ENCODE results near the gene DYRK2. TPM values are rescaled to one million over a fixed set of nuclear protein-coding genes. Genes with fewer than 3 reads are reported as not detected.

Gene DYRK2
- total and polyA plus RNA-seq, 2 experiments from 2014 or later = 7.1 to 34.1 TPM

DNA sequence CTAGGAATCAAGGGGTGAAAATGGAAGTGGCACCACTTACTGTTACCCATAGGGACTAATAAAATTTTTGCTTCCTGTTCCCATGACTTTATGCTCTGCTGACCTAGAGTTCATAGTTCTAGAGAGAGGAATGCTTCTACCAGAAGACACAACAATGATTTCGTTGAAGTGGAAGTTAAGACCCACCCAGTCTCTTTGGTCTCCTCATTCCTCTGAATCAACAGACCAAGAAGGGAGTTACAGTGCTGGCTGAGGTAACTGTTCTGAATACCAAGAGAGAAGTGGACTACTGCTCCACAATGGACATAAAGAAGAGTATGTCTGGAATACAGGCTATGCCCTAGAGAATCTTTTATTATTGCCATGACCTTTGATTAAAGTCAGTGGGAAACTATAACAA, 23.5 kb upstream of the DYRK2 start (continued):
- TF ChIP-seq ETS1 (IDR thresholded peaks at IDR 0.05) (no peak), CTCF (conservative IDR thresholded peaks at IDR 0.05; ENCODE audit: low read depth in 2 of 2) (no peak), EZH2phosphoT487 (IDR thresholded peaks at IDR 0.05; ENCODE audit: unreplicated experiment) (no peak), ZNF114 (CRISPR knock-in tag; IDR thresholded peaks at IDR 0.05) (no peak), POLR2AphosphoS5 (IDR thresholded peaks at IDR 0.05; ENCODE audit: low read depth) (no peak)

DNA sequence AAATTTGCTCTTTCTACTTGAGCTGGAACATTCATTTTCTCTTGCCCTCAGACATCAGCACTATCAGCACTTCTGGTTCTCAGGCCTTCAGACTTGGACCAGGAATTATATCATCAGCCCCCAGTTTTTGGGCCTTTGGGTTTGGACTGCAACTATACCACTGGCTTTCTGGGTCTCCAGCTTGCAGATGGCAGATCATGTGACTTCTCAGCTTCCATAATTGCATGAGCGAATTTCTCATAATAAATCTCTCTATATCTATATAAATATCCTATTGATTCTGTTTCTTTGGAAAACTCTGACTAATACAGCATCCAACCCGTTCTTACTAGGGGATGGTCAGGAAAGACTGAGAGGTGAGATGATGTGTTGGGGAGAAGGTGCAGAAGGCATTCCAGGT, 22.4 kb upstream of the DYRK2 start:
- no peak overlapping the region for H3K4me3 ChIP-seq
- no peaks in the 10 kb centered on the region for H3K36me3 ChIP-seq (ENCODE audit: insufficient read depth)
- no peaks in the 10 kb centered on the region for H3K79me2 ChIP-seq (replicated peaks; ENCODE audit: insufficient read depth)
- Mint-ChIP-seq H3K4me1 (peaks cover 26% of the 10 kb centered on the region), H3K9me3 (no peaks in the 10 kb centered on the region), H3K4me3 (no peak overlapping the region), H3K27ac (no peak overlapping the region), H3K36me3 (ENCODE audit: low read depth) (no peaks in the 10 kb centered on the region), H3K27me3 (ENCODE audit: insufficient read depth, low read depth, poor library complexity) (peaks cover 2% of the 10 kb centered on the region)
- no peaks in the 10 kb centered on the region for H3F3A ChIP-seq (replicated peaks; ENCODE audit: low read depth)
- H4K20me1 ChIP-seq (replicated peaks; ENCODE audit: insufficient read depth) = no peaks in the 10 kb centered on the region
- no peak for ATAC-seq
- H3K4me2 ChIP-seq = no peak overlapping the region
- H3K27me3 ChIP-seq (ENCODE audit: insufficient read depth) = no peaks in the 10 kb centered on the region
- H3K9me2 ChIP-seq (ENCODE audit: insufficient read depth) = 0 out of 2 replicates have a peak, but pooled peaks cover 10% of the 10 kb centered on the region
- no peak overlapping the region for H3K27ac ChIP-seq (ENCODE audit: low read depth)
- H2AFZ ChIP-seq = no peak overlapping the region
- TF ChIP-seq, protein P1, sequence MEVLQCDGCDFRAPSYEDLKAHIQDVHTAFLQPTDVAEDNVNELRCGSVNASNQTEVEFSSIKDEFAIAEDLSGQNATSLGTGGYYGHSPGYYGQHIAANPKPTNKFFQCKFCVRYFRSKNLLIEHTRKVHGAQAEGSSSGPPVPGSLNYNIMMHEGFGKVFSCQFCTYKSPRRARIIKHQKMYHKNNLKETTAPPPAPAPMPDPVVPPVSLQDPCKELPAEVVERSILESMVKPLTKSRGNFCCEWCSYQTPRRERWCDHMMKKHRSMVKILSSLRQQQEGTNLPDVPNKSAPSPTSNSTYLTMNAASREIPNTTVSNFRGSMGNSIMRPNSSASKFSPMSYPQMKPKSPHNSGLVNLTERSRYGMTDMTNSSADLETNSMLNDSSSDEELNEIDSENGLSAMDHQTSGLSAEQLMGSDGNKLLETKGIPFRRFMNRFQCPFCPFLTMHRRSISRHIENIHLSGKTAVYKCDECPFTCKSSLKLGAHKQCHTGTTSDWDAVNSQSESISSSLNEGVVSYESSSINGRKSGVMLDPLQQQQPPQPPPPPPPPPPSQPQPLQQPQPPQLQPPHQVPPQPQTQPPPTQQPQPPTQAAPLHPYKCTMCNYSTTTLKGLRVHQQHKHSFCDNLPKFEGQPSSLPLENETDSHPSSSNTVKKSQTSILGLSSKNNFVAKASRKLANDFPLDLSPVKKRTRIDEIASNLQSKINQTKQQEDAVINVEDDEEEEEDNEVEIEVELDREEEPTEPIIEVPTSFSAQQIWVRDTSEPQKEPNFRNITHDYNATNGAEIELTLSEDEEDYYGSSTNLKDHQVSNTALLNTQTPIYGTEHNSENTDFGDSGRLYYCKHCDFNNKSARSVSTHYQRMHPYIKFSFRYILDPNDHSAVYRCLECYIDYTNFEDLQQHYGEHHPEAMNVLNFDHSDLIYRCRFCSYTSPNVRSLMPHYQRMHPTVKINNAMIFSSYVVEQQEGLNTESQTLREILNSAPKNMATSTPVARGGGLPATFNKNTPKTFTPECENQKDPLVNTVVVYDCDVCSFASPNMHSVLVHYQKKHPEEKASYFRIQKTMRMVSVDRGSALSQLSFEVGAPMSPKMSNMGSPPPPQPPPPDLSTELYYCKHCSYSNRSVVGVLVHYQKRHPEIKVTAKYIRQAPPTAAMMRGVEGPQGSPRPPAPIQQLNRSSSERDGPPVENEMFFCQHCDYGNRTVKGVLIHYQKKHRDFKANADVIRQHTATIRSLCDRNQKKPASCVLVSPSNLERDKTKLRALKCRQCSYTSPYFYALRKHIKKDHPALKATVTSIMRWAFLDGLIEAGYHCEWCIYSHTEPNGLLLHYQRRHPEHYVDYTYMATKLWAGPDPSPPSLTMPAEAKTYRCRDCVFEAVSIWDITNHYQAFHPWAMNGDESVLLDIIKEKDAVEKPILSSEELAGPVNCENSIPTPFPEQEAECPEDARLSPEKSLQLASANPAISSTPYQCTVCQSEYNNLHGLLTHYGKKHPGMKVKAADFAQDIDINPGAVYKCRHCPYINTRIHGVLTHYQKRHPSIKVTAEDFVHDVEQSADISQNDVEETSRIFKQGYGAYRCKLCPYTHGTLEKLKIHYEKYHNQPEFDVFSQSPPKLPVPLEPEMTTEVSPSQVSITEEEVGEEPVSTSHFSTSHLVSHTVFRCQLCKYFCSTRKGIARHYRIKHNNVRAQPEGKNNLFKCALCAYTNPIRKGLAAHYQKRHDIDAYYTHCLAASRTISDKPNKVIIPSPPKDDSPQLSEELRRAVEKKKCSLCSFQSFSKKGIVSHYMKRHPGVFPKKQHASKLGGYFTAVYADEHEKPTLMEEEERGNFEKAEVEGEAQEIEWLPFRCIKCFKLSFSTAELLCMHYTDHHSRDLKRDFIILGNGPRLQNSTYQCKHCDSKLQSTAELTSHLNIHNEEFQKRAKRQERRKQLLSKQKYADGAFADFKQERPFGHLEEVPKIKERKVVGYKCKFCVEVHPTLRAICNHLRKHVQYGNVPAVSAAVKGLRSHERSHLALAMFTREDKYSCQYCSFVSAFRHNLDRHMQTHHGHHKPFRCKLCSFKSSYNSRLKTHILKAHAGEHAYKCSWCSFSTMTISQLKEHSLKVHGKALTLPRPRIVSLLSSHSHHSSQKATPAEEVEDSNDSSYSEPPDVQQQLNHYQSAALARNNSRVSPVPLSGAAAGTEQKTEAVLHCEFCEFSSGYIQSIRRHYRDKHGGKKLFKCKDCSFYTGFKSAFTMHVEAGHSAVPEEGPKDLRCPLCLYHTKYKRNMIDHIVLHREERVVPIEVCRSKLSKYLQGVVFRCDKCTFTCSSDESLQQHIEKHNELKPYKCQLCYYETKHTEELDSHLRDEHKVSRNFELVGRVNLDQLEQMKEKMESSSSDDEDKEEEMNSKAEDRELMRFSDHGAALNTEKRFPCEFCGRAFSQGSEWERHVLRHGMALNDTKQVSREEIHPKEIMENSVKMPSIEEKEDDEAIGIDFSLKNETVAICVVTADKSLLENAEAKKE (CRISPR knock-in tag; IDR thresholded peaks at IDR 0.05) = no peak
- no peak for TF ChIP-seq EZH2phosphoT487 (IDR thresholded peaks at IDR 0.05; ENCODE audit: unreplicated experiment)
- TF ChIP-seq ETS1 (IDR thresholded peaks at IDR 0.05) = no peak
- no peak for TF ChIP-seq POLR2AphosphoS5 (IDR thresholded peaks at IDR 0.05; ENCODE audit: low read depth)
- TF ChIP-seq EZH2 (IDR thresholded peaks at IDR 0.05; ENCODE audit: low read depth, unreplicated experiment) = no peak
- no peak for TF ChIP-seq JUNB (IDR thresholded peaks at IDR 0.05; ENCODE audit: unreplicated experiment)
- TF ChIP-seq NANOG (IDR thresholded peaks at IDR 0.05; ENCODE audit: borderline replicate concordance) = no peak
- TF ChIP-seq, protein P2, sequence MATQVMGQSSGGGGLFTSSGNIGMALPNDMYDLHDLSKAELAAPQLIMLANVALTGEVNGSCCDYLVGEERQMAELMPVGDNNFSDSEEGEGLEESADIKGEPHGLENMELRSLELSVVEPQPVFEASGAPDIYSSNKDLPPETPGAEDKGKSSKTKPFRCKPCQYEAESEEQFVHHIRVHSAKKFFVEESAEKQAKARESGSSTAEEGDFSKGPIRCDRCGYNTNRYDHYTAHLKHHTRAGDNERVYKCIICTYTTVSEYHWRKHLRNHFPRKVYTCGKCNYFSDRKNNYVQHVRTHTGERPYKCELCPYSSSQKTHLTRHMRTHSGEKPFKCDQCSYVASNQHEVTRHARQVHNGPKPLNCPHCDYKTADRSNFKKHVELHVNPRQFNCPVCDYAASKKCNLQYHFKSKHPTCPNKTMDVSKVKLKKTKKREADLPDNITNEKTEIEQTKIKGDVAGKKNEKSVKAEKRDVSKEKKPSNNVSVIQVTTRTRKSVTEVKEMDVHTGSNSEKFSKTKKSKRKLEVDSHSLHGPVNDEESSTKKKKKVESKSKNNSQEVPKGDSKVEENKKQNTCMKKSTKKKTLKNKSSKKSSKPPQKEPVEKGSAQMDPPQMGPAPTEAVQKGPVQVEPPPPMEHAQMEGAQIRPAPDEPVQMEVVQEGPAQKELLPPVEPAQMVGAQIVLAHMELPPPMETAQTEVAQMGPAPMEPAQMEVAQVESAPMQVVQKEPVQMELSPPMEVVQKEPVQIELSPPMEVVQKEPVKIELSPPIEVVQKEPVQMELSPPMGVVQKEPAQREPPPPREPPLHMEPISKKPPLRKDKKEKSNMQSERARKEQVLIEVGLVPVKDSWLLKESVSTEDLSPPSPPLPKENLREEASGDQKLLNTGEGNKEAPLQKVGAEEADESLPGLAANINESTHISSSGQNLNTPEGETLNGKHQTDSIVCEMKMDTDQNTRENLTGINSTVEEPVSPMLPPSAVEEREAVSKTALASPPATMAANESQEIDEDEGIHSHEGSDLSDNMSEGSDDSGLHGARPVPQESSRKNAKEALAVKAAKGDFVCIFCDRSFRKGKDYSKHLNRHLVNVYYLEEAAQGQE (IDR thresholded peaks at IDR 0.05; ENCODE audit: unreplicated experiment) = no peak
- TF ChIP-seq STAT1 (IDR thresholded peaks at IDR 0.05; ENCODE audit: unreplicated experiment) = no peak
- TF ChIP-seq ZNF114 (CRISPR knock-in tag; IDR thresholded peaks at IDR 0.05) = no peak
- no peak for DNase-seq (ENCODE audit: low spot score)
- H3K4me1 ChIP-seq (ENCODE audit: insufficient read depth) = peaks cover 15% of the 10 kb centered on the region

Data from GM23338 (cell line).